Karpas-422 (cell line): ENCODE measurements around the gene PDZK1IP1. TPM values are rescaled to one million over a fixed set of nuclear protein-coding genes. Genes with fewer than 3 reads are reported as not detected.
"Not testable (repeated sequence)": the region's sequence is repeated elsewhere in the genome, so short reads cannot be mapped to it uniquely, and the experiment has no call there.

Experiments
- DNase-seq: peaks from one replicate; pipeline ENCODE4 v3.0.0-alpha.2; 2015
- H2AFZ ChIP-seq: fragments of 200-600 bp; sonication (generic); 2 replicates; pipeline ENCODE4 v1.6.1; 2014; ENCODE audit warnings: antibody characterized with exemption, low read length, mixed read lengths
- H3K27ac ChIP-seq: fragments of 200-600 bp; sonication (generic); 2 replicates; pipeline ENCODE4 v1.5.1; 2014; ENCODE audit warnings: mild to moderate bottlenecking, low read length, moderate library complexity
- H3K27me3 ChIP-seq: fragments of 200-600 bp; sonication (generic); 2 replicates; pipeline ENCODE4 v1.6.1; 2014; ENCODE audit warnings: low read length, mixed read lengths
- H3K36me3 ChIP-seq: fragments of 200-600 bp; sonication (generic); 2 replicates; pipeline ENCODE4 v1.6.1; 2014; ENCODE audit warnings: low read length, mixed read lengths; ENCODE audit not compliant: insufficient read depth
- H3K4me1 ChIP-seq: fragments of 200-600 bp; sonication (generic); 2 replicates; pipeline ENCODE4 v1.6.1; 2014; ENCODE audit warnings: mild to moderate bottlenecking, low read length, mixed read lengths
- H3K4me2 ChIP-seq: fragments of 200-600 bp; sonication (generic); 2 replicates; pipeline ENCODE4 v1.6.1; 2014; ENCODE audit warnings: low read length, low read depth, mild to moderate bottlenecking; ENCODE audit not compliant: poor library complexity, severe bottlenecking
- H3K4me3 ChIP-seq: fragments of 200-600 bp; sonication (generic); 2 replicates; pipeline ENCODE4 v1.5.1; 2014; ENCODE audit warnings: mild to moderate bottlenecking, antibody characterized with exemption, low read length, mixed read lengths
- H3K79me2 ChIP-seq: fragments of 200-600 bp; sonication (generic); 2 replicates; pipeline ENCODE4 v1.6.1; 2014; ENCODE audit warnings: mild to moderate bottlenecking, low read length, mixed read lengths
- H3K9ac ChIP-seq: fragments of 200-600 bp; sonication (generic); 2 replicates; pipeline ENCODE4 v1.6.0; 2014; ENCODE audit warnings: low read length
- H3K9me2 ChIP-seq: fragments of 200-600 bp; sonication (generic), shearing (Covaris generic); replicated peaks from 2 replicates; pipeline ENCODE4 v1.6.0; 2014; ENCODE audit warnings: mild to moderate bottlenecking, low read length, moderate library complexity; ENCODE audit not compliant: insufficient read depth
- H3K9me3 ChIP-seq: fragments of 300-700, 200-600 bp; sonication (generic); 2 replicates; pipeline ENCODE4 v1.6.1; 2014; ENCODE audit warnings: low read length, mixed read lengths
- H4K20me1 ChIP-seq: fragments of 200-600 bp; sonication (generic); 2 replicates; pipeline ENCODE4 v1.6.1; 2014; ENCODE audit warnings: mild to moderate bottlenecking, antibody characterized with exemption, low read length, low read depth; ENCODE audit not compliant: insufficient read depth
- total RNA-seq: library from RNA; depleted of rRNA; stranded (reverse); fragments of >200 nt; shearing (Covaris generic); gene quantifications from 2 replicates; pipeline ENCODE4 v1.2.3, GENCODE V29; 2014; ENCODE audit warnings: low replicate concordance

PDZK1IP1 gene
- total RNA-seq, 1 experiment from 2014 or later = not detected

GRCh38 chr1:47175227-47175934, 14.5 kb downstream of the PDZK1IP1 start:
- H3K4me2 ChIP-seq = no peak overlapping the region
- no peaks in the 10 kb centered on the region for H3K79me2 ChIP-seq
- H3K27ac ChIP-seq = no peak overlapping the region
- peaks cover 16% of the 10 kb centered on the region for H3K4me1 ChIP-seq
- no peaks in the 10 kb centered on the region for H3K9me2 ChIP-seq
- H3K36me3 ChIP-seq = no peaks in the 10 kb centered on the region
- H3K9ac ChIP-seq = no peak overlapping the region
- H2AFZ ChIP-seq = no peak overlapping the region
- no peak overlapping the region for H3K4me3 ChIP-seq
- H4K20me1 ChIP-seq = no peaks in the 10 kb centered on the region
- H3K9me3 ChIP-seq = no peaks in the 10 kb centered on the region
- no peaks in the 10 kb centered on the region for H3K27me3 ChIP-seq
- peak; percentile 79 for DNase-seq

- Histone ChIP-seq H3K9me3 (no peaks in the 10 kb centered on the region), H3K27me3 (no peaks in the 10 kb centered on the region), H4K20me1 (no peaks in the 10 kb centered on the region), H3K9me2 (no peaks in the 10 kb centered on the region), H3K27ac (no peak overlapping the region), H2AFZ (no peak overlapping the region), H3K79me2 (no peaks in the 10 kb centered on the region), H3K4me2 (no peak overlapping the region), H3K36me3 (no peaks in the 10 kb centered on the region), H3K4me3 (no peak overlapping the region), H3K4me1 (peaks cover 10% of the 10 kb centered on the region), H3K9ac (no peak overlapping the region)
- no peak for DNase-seq
Observed at GRCh38 chr1:47174656-47175020, 15.2 kb downstream of the PDZK1IP1 start.

- no peaks in the 10 kb centered on the region for H3K79me2 ChIP-seq
- H4K20me1 ChIP-seq = no peaks in the 10 kb centered on the region
- no peak for DNase-seq
- no peaks in the 10 kb centered on the region for H3K27me3 ChIP-seq
- no peaks in the 10 kb centered on the region for H3K36me3 ChIP-seq
- H3K27ac ChIP-seq = no peak overlapping the region
- no peak overlapping the region for H3K9ac ChIP-seq
- H3K4me1 ChIP-seq = no peaks in the 10 kb centered on the region
- H3K9me2 ChIP-seq = no peaks in the 10 kb centered on the region
- no peak overlapping the region for H2AFZ ChIP-seq
- no peaks in the 10 kb centered on the region for H3K9me3 ChIP-seq
- no peak overlapping the region for H3K4me2 ChIP-seq
- H3K4me3 ChIP-seq = no peak overlapping the region
Observed at GRCh38 chr1:47172782-47173181, 17.1 kb downstream of the PDZK1IP1 start.

GRCh38 chr1:47164552-47164951, 25.3 kb downstream of the PDZK1IP1 start:
- no peak overlapping the region for H3K27ac ChIP-seq
- H3K27me3 ChIP-seq = no peaks in the 10 kb centered on the region
- no peaks in the 10 kb centered on the region for H3K4me1 ChIP-seq

GRCh38 chr1:47161298-47162040, 28.4 kb downstream of the PDZK1IP1 start:
- no peak for DNase-seq
- H3K36me3 ChIP-seq = no peaks in the 10 kb centered on the region

More at GRCh38 chr1:47164552-47164951, 25.3 kb downstream of the PDZK1IP1 start:
- no peak overlapping the region for H3K4me2 ChIP-seq
- H4K20me1 ChIP-seq = no peaks in the 10 kb centered on the region
- H3K79me2 ChIP-seq = no peaks in the 10 kb centered on the region
- no peak overlapping the region for H3K9ac ChIP-seq
- no peak overlapping the region for H2AFZ ChIP-seq
- no peaks in the 10 kb centered on the region for H3K9me3 ChIP-seq
- H3K36me3 ChIP-seq = no peaks in the 10 kb centered on the region
- H3K9me2 ChIP-seq = no peaks in the 10 kb centered on the region
- DNase-seq = no peak
- H3K4me3 ChIP-seq = no peak overlapping the region

GRCh38 chr1:47160716-47161115, 29.1 kb downstream of the PDZK1IP1 start:
- Histone ChIP-seq H4K20me1 (no peaks in the 10 kb centered on the region), H3K36me3 (no peaks in the 10 kb centered on the region), H3K27me3 (no peaks in the 10 kb centered on the region), H3K4me2 (no peak overlapping the region), H3K27ac (no peak overlapping the region), H3K4me3 (no peak overlapping the region), H2AFZ (no peak overlapping the region), H3K9me3 (no peaks in the 10 kb centered on the region), H3K4me1 (no peaks in the 10 kb centered on the region), H3K79me2 (no peaks in the 10 kb centered on the region), H3K9me2 (no peaks in the 10 kb centered on the region), H3K9ac (no peak overlapping the region)
- DNase-seq = no peak

More at GRCh38 chr1:47161298-47162040, 28.4 kb downstream of the PDZK1IP1 start:
- no peak overlapping the region for H3K9ac ChIP-seq
- no peak overlapping the region for H3K4me2 ChIP-seq
- H3K9me2 ChIP-seq = no peaks in the 10 kb centered on the region
- H3K9me3 ChIP-seq = no peaks in the 10 kb centered on the region
- H3K4me1 ChIP-seq = no peaks in the 10 kb centered on the region
- no peaks in the 10 kb centered on the region for H3K27me3 ChIP-seq
- H3K79me2 ChIP-seq = no peaks in the 10 kb centered on the region
- H2AFZ ChIP-seq = no peak overlapping the region
- H3K4me3 ChIP-seq = no peak overlapping the region
- no peaks in the 10 kb centered on the region for H4K20me1 ChIP-seq
- no peak overlapping the region for H3K27ac ChIP-seq

GRCh38 chr1:47157957-47158356, 31.9 kb downstream of the PDZK1IP1 start:
- H3K27me3 ChIP-seq, H3K4me1 ChIP-seq, H3K27ac ChIP-seq, H3K9me2 ChIP-seq, H3K4me2 ChIP-seq, H3K36me3 ChIP-seq, H3K4me3 ChIP-seq, H4K20me1 ChIP-seq, H3K9ac ChIP-seq, H3K79me2 ChIP-seq, H3K9me3 ChIP-seq, H2AFZ ChIP-seq, DNase-seq: not testable (repeated sequence)

GRCh38 chr1:47156457-47156856, 33.4 kb downstream of the PDZK1IP1 start:
- H3K9me3 ChIP-seq, H3K4me2 ChIP-seq, H3K27ac ChIP-seq, H3K79me2 ChIP-seq, H4K20me1 ChIP-seq, H3K4me3 ChIP-seq, H3K27me3 ChIP-seq, H3K36me3 ChIP-seq, DNase-seq, H3K4me1 ChIP-seq, H2AFZ ChIP-seq, H3K9ac ChIP-seq, H3K9me2 ChIP-seq: not testable (repeated sequence)
